Erythroblast (primary cell): ENCODE results near the gene NOX5.

Experiments used
- GATA1 ChIP-seq: IDR thresholded peaks from 2 replicates; pipeline ENCODE4 v1.6.1; 2011; ENCODE audit warnings: low read depth, mild to moderate bottlenecking, control low read depth, low read length, moderate library complexity
- POLR2A ChIP-seq: IDR thresholded peaks from 2 replicates; pipeline ENCODE4 v1.6.1; 2011; ENCODE audit warnings: mild to moderate bottlenecking, low read length

DNA sequence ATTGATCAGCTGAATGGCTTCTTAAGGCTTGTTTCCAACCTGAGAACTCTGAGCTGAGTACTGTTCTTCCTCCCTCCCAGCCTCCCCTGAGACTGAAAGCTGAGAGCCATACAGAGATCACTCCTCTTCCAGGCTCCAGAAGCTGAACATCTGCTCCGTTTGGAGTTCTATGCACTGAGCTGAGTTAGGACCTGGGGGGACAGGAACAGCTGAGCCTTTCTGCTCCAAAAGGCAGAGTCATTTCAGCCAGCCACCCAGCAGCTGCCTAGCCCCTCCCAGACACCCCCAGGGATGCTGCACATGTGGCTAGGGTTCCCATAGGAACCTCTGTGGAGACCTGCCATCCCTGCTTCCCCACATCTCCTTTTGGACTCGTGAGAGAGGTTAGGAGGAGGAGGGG, 81.7 kb downstream of the NOX5 start:
- TF ChIP-seq POLR2A (no peak), GATA1 (no peak)
